ENCODE data around the gene PRKN. TPM values are rescaled to one million over a fixed set of nuclear protein-coding genes. Genes with fewer than 3 reads are reported as not detected.

PRKN gene
- total RNA-seq, 2 donors from 2014 or later = 15.7 to 19.3 TPM

DNA sequence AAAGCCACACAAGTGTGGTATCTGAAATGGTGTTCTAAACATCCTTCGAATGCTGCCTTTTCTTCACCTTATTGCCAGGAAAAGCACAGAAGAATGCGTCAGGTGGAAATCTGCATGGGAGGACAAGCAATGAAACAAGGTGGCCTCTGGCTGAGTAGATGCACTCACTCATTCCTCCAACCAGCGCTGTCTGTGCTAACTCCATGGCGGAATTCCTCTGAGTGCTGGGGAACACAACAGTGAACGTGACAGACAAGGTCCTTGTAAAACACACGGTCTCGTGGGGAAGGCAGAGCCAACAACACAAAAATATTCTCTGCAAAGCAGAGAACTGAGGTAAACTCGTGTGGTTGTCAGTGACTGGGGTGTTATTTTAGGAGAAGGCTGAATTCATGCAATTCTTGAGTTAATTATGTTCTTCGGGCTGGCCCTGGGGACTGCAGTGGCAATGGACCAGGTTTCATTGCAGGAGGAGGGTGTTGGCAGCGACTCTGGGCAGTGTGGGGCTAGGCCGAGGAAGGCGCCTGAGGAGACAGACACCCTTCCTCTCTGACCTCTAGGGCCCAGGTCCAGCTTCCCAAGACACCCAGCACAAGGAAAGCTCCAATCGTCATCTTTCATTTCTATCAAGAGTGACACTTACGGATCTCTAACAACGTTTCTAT, 339.7 kb downstream of the PRKN start:
- no peaks in the 10 kb centered on the region for H3K36me3 ChIP-seq
- DNase-seq (ENCODE audit: low spot score) = no peak
- H3K27ac ChIP-seq = peak overlapping the region; percentile 59 to 65
- H3K4me1 ChIP-seq = peaks cover 0 to 17% of the 10 kb centered on the region in 2 donors
- H3K27me3 ChIP-seq = no peaks in the 10 kb centered on the region
- no peaks in the 10 kb centered on the region for H3K9me3 ChIP-seq
- H3K4me3 ChIP-seq = no peak overlapping the region
- TF ChIP-seq, protein P1, sequence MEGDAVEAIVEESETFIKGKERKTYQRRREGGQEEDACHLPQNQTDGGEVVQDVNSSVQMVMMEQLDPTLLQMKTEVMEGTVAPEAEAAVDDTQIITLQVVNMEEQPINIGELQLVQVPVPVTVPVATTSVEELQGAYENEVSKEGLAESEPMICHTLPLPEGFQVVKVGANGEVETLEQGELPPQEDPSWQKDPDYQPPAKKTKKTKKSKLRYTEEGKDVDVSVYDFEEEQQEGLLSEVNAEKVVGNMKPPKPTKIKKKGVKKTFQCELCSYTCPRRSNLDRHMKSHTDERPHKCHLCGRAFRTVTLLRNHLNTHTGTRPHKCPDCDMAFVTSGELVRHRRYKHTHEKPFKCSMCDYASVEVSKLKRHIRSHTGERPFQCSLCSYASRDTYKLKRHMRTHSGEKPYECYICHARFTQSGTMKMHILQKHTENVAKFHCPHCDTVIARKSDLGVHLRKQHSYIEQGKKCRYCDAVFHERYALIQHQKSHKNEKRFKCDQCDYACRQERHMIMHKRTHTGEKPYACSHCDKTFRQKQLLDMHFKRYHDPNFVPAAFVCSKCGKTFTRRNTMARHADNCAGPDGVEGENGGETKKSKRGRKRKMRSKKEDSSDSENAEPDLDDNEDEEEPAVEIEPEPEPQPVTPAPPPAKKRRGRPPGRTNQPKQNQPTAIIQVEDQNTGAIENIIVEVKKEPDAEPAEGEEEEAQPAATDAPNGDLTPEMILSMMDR (IDR thresholded peaks at IDR 0.05) = no peak

GRCh38 chr6:162385980-162386379, 341.6 kb downstream of the PRKN start:
- H3K4me3 ChIP-seq = no peak overlapping the region
- H3K27ac ChIP-seq = peak overlapping the region in 1 of 2 donors; percentile 57
- no peak for DNase-seq (ENCODE audit: low spot score)
- TF ChIP-seq, protein P1 (IDR thresholded peaks at IDR 0.05) = no peak
- H3K4me1 ChIP-seq = peaks cover 0 to 17% of the 10 kb centered on the region in 2 donors
- no peaks in the 10 kb centered on the region for H3K36me3 ChIP-seq
- H3K9me3 ChIP-seq = no peaks in the 10 kb centered on the region
- H3K27me3 ChIP-seq = no peaks in the 10 kb centered on the region

DNA sequence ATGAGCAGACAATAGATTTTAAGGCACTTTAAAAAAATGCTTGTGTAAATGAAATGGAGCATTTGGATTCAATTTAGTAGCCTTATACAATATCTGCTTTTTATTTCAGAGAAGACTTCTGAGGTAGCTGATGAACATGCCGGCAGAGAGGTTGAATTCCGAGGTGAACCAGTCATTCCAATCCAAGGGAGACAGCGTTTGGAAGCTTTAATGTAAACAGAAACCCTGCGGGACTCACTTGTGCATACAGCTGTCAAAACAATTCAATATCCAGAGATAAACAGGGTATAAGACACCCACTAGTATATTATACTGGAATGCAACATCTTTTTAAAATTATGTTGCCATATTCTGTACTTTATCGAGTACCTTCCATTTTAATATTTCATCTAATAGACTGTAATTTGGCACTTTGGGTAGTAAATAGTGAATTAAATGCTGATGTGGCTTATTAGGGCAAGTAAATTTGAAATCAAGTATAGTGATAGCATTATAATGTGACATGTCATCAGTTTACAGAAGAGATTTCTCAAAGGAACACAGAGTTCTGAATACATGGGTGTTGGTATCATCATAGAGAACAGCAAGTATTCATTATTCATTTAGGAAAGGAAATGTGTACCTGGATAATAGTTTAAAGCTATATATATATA, 347.7 kb downstream of the PRKN start:
- no peaks in the 10 kb centered on the region for H3K9me3 ChIP-seq
- no peaks in the 10 kb centered on the region for H3K4me1 ChIP-seq
- H3K27ac ChIP-seq = no peak overlapping the region
- H3K36me3 ChIP-seq = no peaks in the 10 kb centered on the region
- no peak overlapping the region for H3K4me3 ChIP-seq
- TF ChIP-seq, protein P1 (IDR thresholded peaks at IDR 0.05) = no peak
- DNase-seq (ENCODE audit: low spot score) = no peak
- H3K27me3 ChIP-seq = no peaks in the 10 kb centered on the region

GRCh38 chr6:162377735-162378134, 349.8 kb downstream of the PRKN start:
- Histone ChIP-seq H3K27ac (no peak overlapping the region), H3K4me1 (no peaks in the 10 kb centered on the region), H3K27me3 (no peaks in the 10 kb centered on the region), H3K9me3 (no peaks in the 10 kb centered on the region), H3K36me3 (no peaks in the 10 kb centered on the region), H3K4me3 (no peak overlapping the region)
- no peak for DNase-seq (ENCODE audit: low spot score)
- TF ChIP-seq, protein P1 (IDR thresholded peaks at IDR 0.05) = no peak

DNA sequence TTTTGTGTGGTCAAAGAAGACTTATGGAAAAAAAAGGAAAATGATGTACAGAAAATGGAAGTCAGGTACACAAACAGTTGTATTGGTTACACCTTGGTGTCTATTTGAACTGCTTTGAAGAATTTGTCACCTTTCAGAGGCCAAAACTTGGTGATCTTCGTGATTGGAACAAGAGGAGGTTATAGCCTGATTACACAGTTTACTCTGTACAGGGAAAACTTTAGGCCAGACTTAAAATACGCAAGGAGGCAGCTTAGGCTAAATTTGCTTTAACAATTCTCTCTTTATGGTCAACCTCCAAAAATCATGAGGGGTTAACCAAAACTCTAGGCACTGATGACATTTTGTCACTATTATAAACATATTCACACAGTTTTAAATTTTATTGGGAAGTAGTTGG, 353.7 kb downstream of the PRKN start:
- Histone ChIP-seq H3K4me1 (peaks cover 0 to 5% of the 10 kb centered on the region in 2 donors), H3K9me3 (no peaks in the 10 kb centered on the region), H3K27me3 (no peaks in the 10 kb centered on the region), H3K36me3 (no peaks in the 10 kb centered on the region), H3K4me3 (no peak overlapping the region), H3K27ac (no peak overlapping the region)
- TF ChIP-seq, protein P1 (IDR thresholded peaks at IDR 0.05) = no peak
- no peak for DNase-seq (ENCODE audit: low spot score)
